ENCODE measurements around the gene NFATC3. TPM values are rescaled to one million over a fixed set of nuclear protein-coding genes. Genes with fewer than 3 reads are reported as not detected.
"Not testable (repeated sequence)": the region's sequence is repeated elsewhere in the genome, so short reads cannot be mapped to it uniquely, and the experiment has no call there.

Gene NFATC3
- total and polyA plus RNA-seq, 7 donors, result 4.8 to 52.2 (median 42.8) TPM

DNA sequence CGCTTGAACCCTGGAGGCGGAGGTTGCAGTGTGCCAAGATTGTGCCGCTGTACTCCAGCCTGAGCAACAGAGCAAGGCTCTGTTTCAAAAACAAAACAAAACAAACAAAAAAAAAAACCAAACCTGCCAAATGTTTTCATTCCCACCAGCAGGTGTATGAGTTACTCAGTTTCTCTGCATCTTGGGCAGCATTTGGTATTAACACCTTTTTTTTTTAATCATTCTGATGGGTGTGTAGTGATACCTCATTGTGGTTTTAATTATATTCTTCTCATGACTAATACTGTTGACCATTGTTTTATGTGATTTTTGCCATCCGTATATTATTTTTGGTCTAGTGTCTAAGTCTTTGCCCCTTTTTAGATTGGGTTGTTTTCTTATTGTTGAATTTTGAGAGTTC, 15.3 kb downstream of the NFATC3 start:
- no peaks in the 10 kb centered on the region for H3K27me3 ChIP-seq
- intact Hi-C loops (cut with DNase I), result no loop called here
- H3K36me3 ChIP-seq, result no peaks in the 10 kb centered on the region
- no peak overlapping the region for H3K27ac ChIP-seq
- H3K4me3 ChIP-seq, result no peak overlapping the region
- H3K4me1 ChIP-seq, result peaks cover 0 to 2% (median 0%) of the 10 kb centered on the region in 4 donors
- WGBS, 2 donors, result 93 to 96% methylated on average over 4 of the region's 4 CpGs
- no peaks in the 10 kb centered on the region for H3K9me3 ChIP-seq
- no peak for TF ChIP-seq POLR2AphosphoS5 (IDR thresholded peaks at IDR 0.05)
- no peak for TF ChIP-seq POLR2A (IDR thresholded peaks at IDR 0.05)
- TF ChIP-seq, protein P1, sequence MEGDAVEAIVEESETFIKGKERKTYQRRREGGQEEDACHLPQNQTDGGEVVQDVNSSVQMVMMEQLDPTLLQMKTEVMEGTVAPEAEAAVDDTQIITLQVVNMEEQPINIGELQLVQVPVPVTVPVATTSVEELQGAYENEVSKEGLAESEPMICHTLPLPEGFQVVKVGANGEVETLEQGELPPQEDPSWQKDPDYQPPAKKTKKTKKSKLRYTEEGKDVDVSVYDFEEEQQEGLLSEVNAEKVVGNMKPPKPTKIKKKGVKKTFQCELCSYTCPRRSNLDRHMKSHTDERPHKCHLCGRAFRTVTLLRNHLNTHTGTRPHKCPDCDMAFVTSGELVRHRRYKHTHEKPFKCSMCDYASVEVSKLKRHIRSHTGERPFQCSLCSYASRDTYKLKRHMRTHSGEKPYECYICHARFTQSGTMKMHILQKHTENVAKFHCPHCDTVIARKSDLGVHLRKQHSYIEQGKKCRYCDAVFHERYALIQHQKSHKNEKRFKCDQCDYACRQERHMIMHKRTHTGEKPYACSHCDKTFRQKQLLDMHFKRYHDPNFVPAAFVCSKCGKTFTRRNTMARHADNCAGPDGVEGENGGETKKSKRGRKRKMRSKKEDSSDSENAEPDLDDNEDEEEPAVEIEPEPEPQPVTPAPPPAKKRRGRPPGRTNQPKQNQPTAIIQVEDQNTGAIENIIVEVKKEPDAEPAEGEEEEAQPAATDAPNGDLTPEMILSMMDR (IDR thresholded peaks at IDR 0.05), result no peak
- no peak for TF ChIP-seq EP300 (IDR thresholded peaks at IDR 0.05)
- no peak for DNase-seq

DNA sequence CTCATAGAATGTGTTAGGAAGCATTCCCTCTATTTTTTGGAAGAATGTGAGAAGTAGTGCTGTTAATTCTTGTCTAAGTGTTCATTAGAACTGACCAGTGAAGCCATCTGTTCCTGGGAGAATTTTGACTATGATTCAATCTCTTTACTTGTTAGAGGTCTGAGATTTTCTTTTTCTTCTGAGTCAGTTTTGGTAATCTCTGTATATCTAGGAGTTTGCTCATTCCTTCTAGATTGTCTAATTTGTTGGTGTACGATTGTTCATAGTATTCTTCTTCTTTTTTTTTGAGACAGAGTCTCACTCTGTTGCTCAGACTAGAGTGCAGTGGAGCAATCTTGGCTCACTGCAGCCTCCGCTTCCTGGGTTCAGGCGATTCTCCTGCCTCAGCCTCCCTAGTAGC, 20.4 kb downstream of the NFATC3 start:
- no peak for DNase-seq
- Histone ChIP-seq H3K36me3 (no peaks in the 10 kb centered on the region), H3K4me3 (no peak overlapping the region), H3K4me1 (no peaks in the 10 kb centered on the region), H3K27me3 (no peaks in the 10 kb centered on the region), H3K27ac (no peak overlapping the region), H3K9me3 (peaks cover 0 to 3% (median 0%) of the 10 kb centered on the region in 4 donors)
- intact Hi-C loops (cut with DNase I), result no loop called here
- TF ChIP-seq, protein P1 (IDR thresholded peaks at IDR 0.05), result no peak
- no peak for TF ChIP-seq POLR2A (IDR thresholded peaks at IDR 0.05)
- TF ChIP-seq EP300 (IDR thresholded peaks at IDR 0.05), result no peak
- TF ChIP-seq POLR2AphosphoS5 (IDR thresholded peaks at IDR 0.05), result no peak
- WGBS, 2 donors, result 94 to 95% methylated on average over 3 of the region's 3 CpGs

DNA sequence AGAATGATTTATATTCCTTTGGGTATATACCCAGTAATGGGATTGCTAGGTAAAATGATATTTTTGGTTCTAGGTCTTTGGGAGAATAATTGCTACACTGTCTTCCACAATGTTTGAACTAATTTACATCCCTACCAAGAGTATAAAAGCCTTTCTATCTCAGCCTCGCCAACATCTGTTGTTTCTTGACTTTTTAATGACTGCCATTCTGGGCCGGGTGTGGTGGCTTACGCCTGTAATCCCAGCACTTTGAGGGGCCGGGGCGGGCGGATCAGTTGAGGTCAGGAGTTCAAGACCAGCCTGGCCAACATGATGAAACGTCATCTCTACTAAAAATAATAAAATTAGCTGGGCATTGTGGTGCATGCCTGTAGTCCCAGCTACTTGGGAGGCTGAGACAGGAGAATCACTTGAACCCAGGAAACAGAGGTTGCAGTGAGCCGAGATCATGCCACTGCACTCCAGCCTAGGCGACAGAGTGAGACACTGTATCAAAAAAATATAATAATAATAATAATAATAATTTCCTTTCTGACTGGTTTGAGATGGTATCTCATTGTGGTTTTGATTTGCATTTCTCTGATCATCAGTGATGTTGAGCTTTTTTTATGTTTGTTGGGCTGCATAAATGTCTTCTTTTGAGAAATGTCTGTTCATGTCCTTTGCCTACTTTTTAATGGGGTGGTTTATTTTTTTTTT, 22.2 kb downstream of the NFATC3 start:
- DNase-seq; H3K27ac ChIP-seq; H3K4me1 ChIP-seq; intact Hi-C loops (cut with DNase I); H3K36me3 ChIP-seq; H3K27me3 ChIP-seq; H3K9me3 ChIP-seq; H3K4me3 ChIP-seq: not testable (repeated sequence)
- WGBS, 2 donors, result 46 to 73% methylated on average over 9 of the region's 9 CpGs

DNA sequence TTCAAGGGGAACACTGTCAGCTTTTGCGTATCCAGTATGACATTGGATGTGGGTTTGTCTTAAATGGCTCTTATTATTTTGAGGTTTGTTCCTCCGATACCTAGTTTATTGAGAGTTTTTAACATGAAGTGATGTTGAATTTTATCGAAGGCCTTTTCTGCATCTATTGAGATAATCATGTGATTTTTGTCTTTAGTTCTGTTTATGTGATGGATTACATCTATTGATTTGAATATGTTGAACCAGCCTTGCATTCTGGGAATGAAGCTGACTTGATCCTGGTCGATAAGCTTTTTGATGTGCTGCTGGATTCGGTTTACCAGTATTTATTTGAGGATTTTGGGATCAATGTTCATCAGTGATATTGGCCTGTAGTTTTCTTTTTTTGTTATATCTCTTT, 24.0 kb downstream of the NFATC3 start:
- intact Hi-C loops (cut with DNase I); DNase-seq; H3K4me1 ChIP-seq; H3K27me3 ChIP-seq; H3K36me3 ChIP-seq; H3K4me3 ChIP-seq; H3K27ac ChIP-seq; H3K9me3 ChIP-seq: not testable (repeated sequence)
- 98 to 99% methylated on average over 5 of the region's 5 CpGs for WGBS, 2 donors

DNA sequence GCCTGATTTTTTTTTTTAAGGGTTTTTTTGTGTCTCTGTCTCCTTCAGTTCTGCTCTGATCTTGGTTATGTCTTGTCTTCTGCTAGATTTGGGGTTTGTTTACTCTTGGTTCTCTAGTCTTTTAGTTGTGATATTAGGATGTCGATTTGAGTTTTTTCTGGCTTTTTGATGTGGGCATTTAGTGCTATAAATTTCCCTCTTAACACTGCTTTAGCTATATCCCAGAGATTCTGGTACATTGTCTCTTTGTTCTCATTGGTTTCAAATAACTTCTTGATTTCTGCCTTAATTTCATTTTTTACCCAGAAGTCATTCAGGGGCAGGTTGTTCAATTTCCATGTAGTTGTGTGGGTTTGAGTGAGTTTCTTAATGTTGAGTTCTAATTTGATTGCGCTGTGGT, 25.4 kb downstream of the NFATC3 start:
- H3K4me1 ChIP-seq; H3K9me3 ChIP-seq; H3K4me3 ChIP-seq; intact Hi-C loops (cut with DNase I); H3K27ac ChIP-seq; DNase-seq; H3K27me3 ChIP-seq; H3K36me3 ChIP-seq: not testable (repeated sequence)
- 94 to 95% methylated on average over 2 of the region's 2 CpGs for WGBS, 2 donors

DNA sequence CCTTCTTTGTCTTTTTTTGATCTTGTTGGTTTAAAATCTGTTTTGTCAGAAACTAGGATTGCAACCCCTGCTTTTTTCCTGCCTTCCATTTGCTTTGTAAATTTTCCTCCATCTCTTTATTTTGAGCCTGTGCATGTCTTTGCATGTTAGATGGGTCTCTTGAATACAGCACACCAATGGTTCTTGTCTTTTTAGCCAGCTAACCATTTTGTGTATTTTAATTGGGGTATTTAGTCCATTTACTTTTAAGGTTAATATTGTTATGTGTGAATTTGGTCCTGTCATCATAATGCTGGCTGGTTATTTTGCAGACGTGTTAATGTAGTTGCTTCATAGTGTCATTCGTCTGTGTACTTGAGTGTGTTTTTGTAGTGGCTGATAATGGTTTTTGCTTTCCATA, 26.2 kb downstream of the NFATC3 start:
- TF ChIP-seq EP300 (IDR thresholded peaks at IDR 0.05) (no peak), POLR2AphosphoS5 (IDR thresholded peaks at IDR 0.05) (no peak), POLR2A (IDR thresholded peaks at IDR 0.05) (no peak)
- TF ChIP-seq, protein P1 (IDR thresholded peaks at IDR 0.05), result no peak
- H3K27ac ChIP-seq, result no peak overlapping the region
- no peaks in the 10 kb centered on the region for H3K27me3 ChIP-seq
- H3K9me3 ChIP-seq, result peaks cover 0 to 3% (median 0%) of the 10 kb centered on the region in 4 donors
- intact Hi-C loops (cut with DNase I), result no loop called here
- 86 to 96% methylated on average over 2 of the region's 2 CpGs for WGBS, 2 donors
- peaks cover 0 to 3% (median 0%) of the 10 kb centered on the region in 4 donors for H3K4me1 ChIP-seq
- no peaks in the 10 kb centered on the region for H3K36me3 ChIP-seq
- H3K4me3 ChIP-seq, result no peak overlapping the region
- DNase-seq, result no peak

Data from sigmoid colon (tissue), 7 donors.